B cell (primary cell): Measurements from ENCODE around the gene ARID1A.

ENCODE experiments used
- CTCF ChIP-seq: fragments of 200-600 bp; IDR thresholded peaks from one replicate; pipeline ENCODE4 v1.8.0; 2022; ENCODE audit warnings: antibody characterized with exemption, mild to moderate bottlenecking
- EZH2 ChIP-seq: IDR thresholded peaks from 2 replicates; pipeline ENCODE4 v1.6.1; 2012; ENCODE audit warnings: borderline replicate concordance, low read depth, mild to moderate bottlenecking, moderate library complexity, low read length; ENCODE audit not compliant: insufficient read depth, poor library complexity, severe bottlenecking

GRCh38 chr1:26690576-26691031, 5.2 kb upstream of the ARID1A start:
- TF ChIP-seq CTCF (no peak), EZH2 (no peak)
